Activated gamma-delta T cell treated with Interleukin-2 at 50 U/mL for 16 hours (primary cell): ENCODE data around the gene DGAT2.

Source experiments
- DNase-seq: peaks from one replicate; pipeline ENCODE4 v3.0.0-alpha.2; 2020

Gene DGAT2

GRCh38 chr11:75836417-75836816, 67.8 kb downstream of the DGAT2 start:
- no peak for DNase-seq

GRCh38 chr11:75839851-75840250, 71.3 kb downstream of the DGAT2 start:
- no peak for DNase-seq

GRCh38 chr11:75840522-75840921, 71.9 kb downstream of the DGAT2 start:
- no peak for DNase-seq

- no peak for DNase-seq
Observed at GRCh38 chr11:75841739-75842138, 73.2 kb downstream of the DGAT2 start.

- no peak for DNase-seq
Observed at GRCh38 chr11:75845324-75845723, 76.7 kb downstream of the DGAT2 start.

DNA sequence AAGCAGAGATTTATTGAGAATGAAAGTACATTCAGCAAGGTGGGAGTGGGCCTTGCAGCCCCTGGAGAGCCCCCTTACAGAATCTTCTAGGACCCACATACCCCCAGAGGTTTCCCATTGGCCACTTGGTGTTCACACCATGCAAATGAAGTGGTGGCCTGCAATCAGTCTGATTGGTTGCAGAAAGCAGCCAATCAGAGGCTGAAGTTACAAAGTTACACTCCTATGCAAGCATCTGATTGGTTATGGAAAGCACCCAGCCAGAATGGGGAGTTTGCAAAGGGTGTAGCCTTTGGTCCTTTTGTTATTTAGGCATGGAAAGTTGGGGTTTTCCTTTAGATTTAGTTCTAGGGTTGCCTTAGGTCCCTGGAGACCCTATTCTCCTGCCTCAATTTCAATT, 81.3 kb downstream of the DGAT2 start:
- DNase-seq: no peak

DNA sequence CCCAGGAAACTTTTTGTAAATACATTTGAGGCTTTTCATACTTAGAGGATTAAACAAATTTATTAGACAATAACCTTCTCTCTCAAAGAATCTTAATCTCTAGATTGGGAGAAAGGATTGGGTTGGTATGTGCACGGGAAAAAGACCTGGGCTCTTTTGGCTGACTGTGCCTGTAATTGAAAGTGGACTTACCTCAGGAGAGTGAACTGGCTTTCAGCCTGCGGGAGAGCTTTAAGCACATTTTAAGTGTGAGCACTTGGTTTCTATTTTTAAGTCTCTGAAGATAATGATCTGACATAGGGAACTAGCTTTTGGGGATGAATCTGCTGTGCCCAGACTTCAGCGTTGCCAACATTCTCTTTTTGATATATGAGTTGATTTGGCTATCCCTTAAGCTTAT, 82.2 kb downstream of the DGAT2 start:
- DNase-seq: no peak
